Measurements from ENCODE around the gene PAK1IP1. TPM values are rescaled to one million over a fixed set of nuclear protein-coding genes. Genes with fewer than 3 reads are reported as not detected.
A peak's percentile ranks its signal among the peaks of the same experiment; 100 is the strongest.
"Not testable (repeated sequence)": the region's sequence is repeated elsewhere in the genome, so short reads cannot be mapped to it uniquely, and the experiment has no call there.

Gene PAK1IP1
- total RNA-seq, 6 experiments from 2014 or later: 18.2 to 23.1 (median 19.4) TPM

DNA sequence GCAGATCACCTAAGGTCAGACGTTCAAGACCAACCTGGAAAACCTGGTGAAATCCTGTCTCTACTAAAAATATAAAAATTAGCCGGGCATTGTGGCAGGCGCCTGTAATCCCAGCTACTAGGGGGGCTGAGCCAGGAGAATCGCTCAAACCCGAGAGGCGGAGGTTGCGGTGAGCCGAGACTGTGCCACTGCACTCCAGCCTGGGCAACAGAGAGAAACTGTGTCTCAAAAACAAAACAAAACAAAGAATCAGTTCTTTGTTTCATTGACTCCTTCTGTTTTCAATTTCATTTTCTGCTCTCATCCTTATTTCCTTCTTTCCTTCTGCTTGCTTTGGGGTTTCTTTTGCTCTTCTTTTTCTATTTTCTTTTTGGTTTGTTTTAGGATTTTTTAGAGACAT lies 19.2 kb downstream of the PAK1IP1 start:
- Mint-ChIP-seq H3K4me1 (ENCODE audit: low read depth) (no peaks in the 10 kb centered on the region), H3K9me3 (peaks cover 9% of the 10 kb centered on the region; the same call in 1 of the 2 replicates), H3K27ac (no peak overlapping the region), H3K4me3 (no peak overlapping the region), H3K27me3 (ENCODE audit: insufficient read depth) (no peaks in the 10 kb centered on the region), H3K36me3 (ENCODE audit: low read depth) (peaks cover 8% of the 10 kb centered on the region)
- no peak for DNase-seq
- TF ChIP-seq, protein P1, sequence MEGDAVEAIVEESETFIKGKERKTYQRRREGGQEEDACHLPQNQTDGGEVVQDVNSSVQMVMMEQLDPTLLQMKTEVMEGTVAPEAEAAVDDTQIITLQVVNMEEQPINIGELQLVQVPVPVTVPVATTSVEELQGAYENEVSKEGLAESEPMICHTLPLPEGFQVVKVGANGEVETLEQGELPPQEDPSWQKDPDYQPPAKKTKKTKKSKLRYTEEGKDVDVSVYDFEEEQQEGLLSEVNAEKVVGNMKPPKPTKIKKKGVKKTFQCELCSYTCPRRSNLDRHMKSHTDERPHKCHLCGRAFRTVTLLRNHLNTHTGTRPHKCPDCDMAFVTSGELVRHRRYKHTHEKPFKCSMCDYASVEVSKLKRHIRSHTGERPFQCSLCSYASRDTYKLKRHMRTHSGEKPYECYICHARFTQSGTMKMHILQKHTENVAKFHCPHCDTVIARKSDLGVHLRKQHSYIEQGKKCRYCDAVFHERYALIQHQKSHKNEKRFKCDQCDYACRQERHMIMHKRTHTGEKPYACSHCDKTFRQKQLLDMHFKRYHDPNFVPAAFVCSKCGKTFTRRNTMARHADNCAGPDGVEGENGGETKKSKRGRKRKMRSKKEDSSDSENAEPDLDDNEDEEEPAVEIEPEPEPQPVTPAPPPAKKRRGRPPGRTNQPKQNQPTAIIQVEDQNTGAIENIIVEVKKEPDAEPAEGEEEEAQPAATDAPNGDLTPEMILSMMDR (IDR thresholded peaks at IDR 0.05): no peak

DNA sequence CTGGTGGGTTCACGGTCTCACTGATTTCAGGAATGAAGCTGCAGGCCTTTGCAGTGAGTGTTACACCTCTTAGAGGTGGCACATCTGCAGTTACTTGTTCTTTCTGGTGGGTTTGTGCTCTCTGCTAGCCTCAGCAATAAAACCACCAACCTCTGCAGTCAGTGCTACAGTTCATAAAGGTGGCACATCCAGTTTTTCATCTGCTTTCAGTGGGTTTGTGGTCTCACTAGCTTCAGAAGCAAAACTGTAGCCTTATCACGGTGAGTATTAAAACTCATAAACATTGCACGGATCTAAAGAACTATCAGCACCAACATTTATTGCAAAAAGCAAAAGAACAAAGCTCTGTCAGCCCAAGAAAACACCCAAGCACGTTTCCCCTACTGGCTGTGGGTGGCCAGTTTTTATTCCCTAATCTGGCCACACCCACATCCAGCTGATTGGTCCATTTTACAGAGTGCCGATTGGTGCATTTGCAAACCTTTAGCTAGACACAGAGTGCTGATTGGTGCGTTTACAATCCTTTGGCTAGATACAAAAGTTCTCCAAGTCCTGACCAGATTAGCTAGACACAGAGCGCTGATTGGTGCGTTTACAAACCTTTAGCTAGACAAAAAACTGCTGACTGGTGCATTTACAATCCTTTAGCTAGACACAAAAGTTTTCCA lies 24.7 kb downstream of the PAK1IP1 start:
- Mint-ChIP-seq H3K4me1 (ENCODE audit: low read depth) (peaks cover 28% of the 10 kb centered on the region), H3K27me3 (ENCODE audit: insufficient read depth) (peaks cover 2% of the 10 kb centered on the region), H3K4me3 (peak overlapping the region; percentile 70), H3K9me3 (peaks cover 15% of the 10 kb centered on the region; the same call in 1 of the 2 replicates), H3K27ac (peak overlapping the region; percentile 24; the same call in 1 of the 2 replicates), H3K36me3 (ENCODE audit: low read depth) (peaks cover 16% of the 10 kb centered on the region)
- no peak for DNase-seq
- TF ChIP-seq, protein P1 (IDR thresholded peaks at IDR 0.05): no peak

DNA sequence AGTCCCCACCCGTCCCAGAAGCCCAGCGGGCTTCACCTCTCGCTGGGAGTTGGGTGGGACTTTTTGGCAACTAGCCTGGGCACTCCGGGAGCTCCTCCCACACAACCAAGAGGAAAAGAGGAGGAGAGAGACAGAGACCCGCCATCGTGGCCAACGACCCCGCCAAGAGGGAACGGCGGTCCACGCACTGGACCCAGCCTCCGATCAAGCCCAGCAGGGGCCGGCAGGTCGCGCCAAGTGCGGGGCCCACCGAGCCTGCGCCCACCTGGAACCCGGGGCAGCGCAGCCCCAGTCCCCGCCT lies 25.1 kb downstream of the PAK1IP1 start:
- peak overlapping the region; percentile 70 for H3K4me3 Mint-ChIP-seq
- peaks cover 30% of the 10 kb centered on the region for H3K4me1 Mint-ChIP-seq (ENCODE audit: low read depth)
- peaks cover 15% of the 10 kb centered on the region; the same call in 1 of the 2 replicates for H3K9me3 Mint-ChIP-seq
- H3K27me3 Mint-ChIP-seq (ENCODE audit: insufficient read depth): peaks cover 2% of the 10 kb centered on the region
- DNase-seq: no peak
- H3K36me3 Mint-ChIP-seq (ENCODE audit: low read depth): peaks cover 16% of the 10 kb centered on the region
- TF ChIP-seq, protein P1 (IDR thresholded peaks at IDR 0.05): no peak
- no peak overlapping the region for H3K27ac Mint-ChIP-seq

DNA sequence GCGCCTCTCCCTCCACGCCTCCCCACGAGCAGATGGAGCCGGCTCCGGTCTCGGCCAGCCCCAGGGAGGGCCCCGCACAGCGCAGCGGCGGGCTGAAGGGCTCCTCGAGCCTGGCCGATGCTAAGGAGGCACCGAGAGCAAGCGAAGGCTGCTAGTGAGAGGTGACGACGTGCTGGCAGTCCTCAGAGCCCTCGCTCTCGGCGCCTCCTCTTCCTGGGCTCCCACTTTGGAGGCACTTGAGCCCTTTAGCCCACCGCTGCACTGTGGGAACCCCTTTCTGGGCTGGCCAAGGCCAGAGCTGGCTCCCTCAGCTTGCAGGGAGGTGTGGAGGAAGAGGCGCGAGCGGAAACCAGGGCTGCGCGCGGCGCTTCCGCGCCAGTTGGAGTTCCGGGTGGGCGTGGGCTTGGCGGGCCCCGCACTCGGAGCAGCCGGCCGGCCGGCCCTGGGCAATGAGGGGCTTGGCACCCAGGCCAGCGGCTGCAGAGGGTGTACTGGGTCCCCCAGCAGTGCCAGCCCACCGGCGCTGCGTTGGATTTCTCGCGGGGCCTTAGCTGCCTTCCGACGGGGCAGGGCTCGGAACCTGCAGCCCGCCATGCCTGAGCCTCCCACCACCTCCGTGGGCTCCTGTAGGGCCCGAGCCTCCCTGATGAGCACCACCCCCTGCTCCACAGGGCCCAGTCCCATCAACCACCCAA lies 25.6 kb downstream of the PAK1IP1 start:
- Mint-ChIP-seq H3K4me3 (peak overlapping the region; percentile 70), H3K4me1 (ENCODE audit: low read depth) (peaks cover 33% of the 10 kb centered on the region)

DNA sequence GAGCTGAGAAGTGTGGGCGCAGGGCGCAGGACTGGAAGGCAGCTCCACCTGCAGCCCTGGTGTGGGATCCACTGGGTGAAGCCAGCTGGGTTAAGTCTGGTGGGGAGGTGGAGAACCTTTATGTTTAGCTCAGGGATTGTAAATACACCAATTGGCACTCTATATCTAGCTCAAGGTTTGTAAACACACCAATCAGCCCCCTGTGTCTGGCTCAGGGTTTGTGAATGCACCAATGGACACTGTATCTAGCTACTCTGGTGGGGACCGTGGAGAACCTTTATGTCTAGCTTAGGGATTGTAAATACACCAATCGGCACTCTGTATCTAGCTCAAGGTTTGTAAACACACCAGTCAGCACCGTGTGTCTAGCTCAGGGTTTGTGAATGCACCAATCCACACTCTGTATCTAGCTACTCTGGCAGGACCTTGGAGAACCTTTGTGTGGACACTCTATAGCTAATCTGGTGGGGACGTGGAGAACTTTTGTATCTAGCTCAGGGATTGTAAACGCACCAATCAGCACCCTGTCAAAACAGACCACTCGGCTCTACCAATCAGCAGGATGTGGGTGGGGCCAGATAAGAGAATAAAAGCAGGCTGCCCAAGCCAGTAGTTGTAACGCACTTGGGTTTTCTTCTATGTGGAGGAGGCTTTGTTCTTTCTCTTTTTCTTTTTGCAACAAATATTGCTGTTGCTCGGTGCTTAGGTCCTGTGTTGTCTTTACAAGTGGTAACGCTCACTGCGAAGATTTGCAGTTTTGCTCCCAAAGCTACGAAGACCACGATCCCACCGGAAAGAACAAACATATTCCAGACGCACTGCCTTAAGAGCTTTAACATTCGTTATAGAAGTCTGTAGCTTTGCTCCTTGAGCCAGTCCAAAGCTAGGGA lies 26.4 kb downstream of the PAK1IP1 start:
- Mint-ChIP-seq H3K36me3 (ENCODE audit: low read depth) (peaks cover 24% of the 10 kb centered on the region), H3K4me3 (peak overlapping the region; percentile 97), H3K9me3 (peaks cover 15% of the 10 kb centered on the region; the same call in 1 of the 2 replicates), H3K27ac (peak overlapping the region; percentile 97), H3K4me1 (ENCODE audit: low read depth) (peaks cover 38% of the 10 kb centered on the region)
- not testable (repeated sequence) for DNase-seq; H3K27me3 Mint-ChIP-seq (ENCODE audit: insufficient read depth)

More for the DNA sequence above, 25.6 kb downstream of the PAK1IP1 start:
- H3K27ac Mint-ChIP-seq: peak overlapping the region; percentile 52; the same call in 1 of the 2 replicates
- TF ChIP-seq, protein P1 (IDR thresholded peaks at IDR 0.05): no peak
- H3K9me3 Mint-ChIP-seq: peaks cover 15% of the 10 kb centered on the region; the same call in 1 of the 2 replicates
- peaks cover 2% of the 10 kb centered on the region for H3K27me3 Mint-ChIP-seq (ENCODE audit: insufficient read depth)
- H3K36me3 Mint-ChIP-seq (ENCODE audit: low read depth): peaks cover 19% of the 10 kb centered on the region
- no peak for DNase-seq

Measured in HFFc6 (cell line).